Erythroblast (primary cell): ENCODE data around the gene ENPEP.

ENCODE experiments used
- GATA1 ChIP-seq: IDR thresholded peaks from 2 replicates; pipeline ENCODE4 v1.6.1; 2011; ENCODE audit warnings: low read depth, mild to moderate bottlenecking, control low read depth, low read length, moderate library complexity
- POLR2A ChIP-seq: IDR thresholded peaks from 2 replicates; pipeline ENCODE4 v1.6.1; 2011; ENCODE audit warnings: mild to moderate bottlenecking, low read length

DNA sequence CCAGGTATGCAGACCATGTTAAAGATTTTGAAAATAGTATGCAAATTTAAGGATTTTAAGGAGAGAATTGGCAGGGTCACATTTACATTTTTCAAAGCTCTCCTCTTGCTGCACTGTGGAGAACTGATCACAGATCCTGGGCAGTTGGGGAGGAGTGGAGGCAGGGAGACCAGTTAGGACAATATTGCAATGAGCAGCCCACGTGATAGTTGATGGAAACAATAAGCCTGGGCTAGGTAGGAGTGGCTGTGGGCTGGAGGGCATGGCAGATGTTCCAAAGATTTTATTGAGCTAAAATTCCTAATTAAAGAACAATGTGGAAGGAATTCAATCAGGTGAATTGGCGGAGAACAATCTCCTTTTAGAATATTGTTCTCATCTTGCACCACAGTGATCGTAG lies 50.6 kb downstream of the ENPEP start:
- TF ChIP-seq POLR2A = no peak
- TF ChIP-seq GATA1 = no peak
